K562 (cell line): Measurements from ENCODE around the gene LYRM7. TPM values are rescaled to one million over a fixed set of nuclear protein-coding genes. Genes with fewer than 3 reads are reported as not detected.
A peak's percentile ranks its signal among the peaks of the same experiment; 100 is the strongest.

Experiments
- ATF4 ChIP-seq: fragments of 450-650 bp; formaldehyde crosslinking; IDR thresholded peaks from 2 replicates; pipeline ENCODE4 v1.4.0; 2022; ENCODE audit warnings: mild to moderate bottlenecking, moderate library complexity
- CHD7 ChIP-seq: fragments of 200-600 bp; sonication (generic); IDR thresholded peaks from one replicate; pipeline ENCODE4 v1.6.1; 2012; ENCODE audit warnings: mild to moderate bottlenecking, low read depth, low read length, inconsistent platforms
- MED1 ChIP-seq: sonication (generic); formaldehyde crosslinking; IDR thresholded peaks from 2 replicates; pipeline ENCODE4 v1.8.1; 2023; ENCODE audit warnings: missing genetic modification reagents, borderline replicate concordance
- POLR3A ChIP-seq: IDR thresholded peaks from 2 replicates; pipeline ENCODE4 v1.6.1; 2011; ENCODE audit warnings: borderline replicate concordance, mild to moderate bottlenecking, moderate library complexity; ENCODE audit not compliant: insufficient read length, insufficient read depth; ENCODE audit errors: extremely low read depth
- TAF7 ChIP-seq: fragments of 450-650 bp; IDR thresholded peaks from 2 replicates; pipeline ENCODE4 v1.6.1; 2016; ENCODE audit warnings: missing genetic modification characterization, missing compliant biosample characterization
- ZBTB11 ChIP-seq, 3 experiments: fragments of 200-800 bp in 1 of 3; fragments of 250-450 bp in 1 of 3; fragments of 450-650 bp in 1 of 3; sonication (Bioruptor Pico) in 1 of 3; sonication (Bioruptor generic) in 1 of 3; formaldehyde crosslinking in 1 of 3; IDR thresholded peaks; 2 replicates each; pipeline versions ENCODE4 v1.6.1 to v1.8.0; 2016 to 2022; ENCODE audit warnings: mild to moderate bottlenecking in 2 of 3, missing genetic modification characterization in 2 of 3, missing compliant biosample characterization in 1 of 3, moderate library complexity in 1 of 3
- ZNF217 ChIP-seq: sonication (generic); formaldehyde crosslinking; IDR thresholded peaks from 2 replicates; pipeline ENCODE4 v1.8.0; 2022; ENCODE audit warnings: mild to moderate bottlenecking, missing genetic modification reagents
- polyA plus RNA-seq, 8 experiments: library from polyadenylated mRNA; depleted of rRNA in 4 of 8; stranded (reverse) in 5 of 8; unstranded in 3 of 8; fragments of >200 nt; fragmentation: Nextera tagmentation in 2 of 8; fragmentation: Illumina TruSeq in 1 of 8; extraction: Ambion mirVana in 2 of 8; extraction: Trizol in 1 of 8; gene quantifications; 2 replicates each; pipeline versions ENCODE4 v1.2.1 to v1.2.3, GENCODE V29; 2011 to 2014; ENCODE audit warnings: inconsistent platforms in 1 of 8, missing spikeins in 1 of 8
- total RNA-seq, 7 experiments: library from RNA; depleted of rRNA in 6 of 7; stranded (reverse); fragments of >200 nt in 6 of 7; fragmentation: Illumina TruSeq in 2 of 7; extraction: Trizol in 2 of 7; gene quantifications; 2 replicates each; pipeline versions ENCODE4 v1.2.1 to v1.2.3, GENCODE V29; 2011 to 2021; ENCODE audit warnings: low replicate concordance in 1 of 7

The LYRM7 gene
- total and polyA plus RNA-seq, 9 of the 15 experiments (the other 6 are each of a cell fraction or from before 2014, with no cell fraction given) = 16.2 to 70.1 (median 33.3) TPM

- peak in 1 of 3 experiments; percentile 89; a peak in 2 of 6 replicates for TF ChIP-seq ZBTB11 (CRISPR knock-in tag; IDR thresholded peaks at IDR 0.05)
- no peak for TF ChIP-seq ZNF217
- TF ChIP-seq POLR3A = no peak
- no peak for TF ChIP-seq CHD7
- no peak for TF ChIP-seq TAF7 (tag)
- TF ChIP-seq ATF4 = no peak
- no peak for TF ChIP-seq MED1 (CRISPR knock-in tag)
Measured at GRCh38 chr5:131180407-131180806, 9.7 kb downstream of the LYRM7 start (continued).
